Colonic mucosa (tissue), 4 donors: ENCODE results near the gene DAB2IP. TPM values are rescaled to one million over a fixed set of nuclear protein-coding genes. Genes with fewer than 3 reads are reported as not detected.

Source experiments
- DNase-seq: peaks from one replicate; pipeline ENCODE4 v3.0.0-alpha.2; 2020
- H3K27ac ChIP-seq: fragments of 200-600 bp; one replicate; pipeline ENCODE4 v1.8.0; 2021
- H3K27me3 ChIP-seq: fragments of 200-600 bp; one replicate; pipeline ENCODE4 v1.8.0; 2021
- H3K36me3 ChIP-seq: fragments of 200-600 bp; one replicate; pipeline ENCODE4 v1.8.0; 2021
- H3K4me1 ChIP-seq: fragments of 200-600 bp; one replicate; pipeline ENCODE4 v1.8.0; 2021; ENCODE audit warnings: mild to moderate bottlenecking
- H3K4me3 ChIP-seq: fragments of 200-600 bp; one replicate; pipeline ENCODE4 v1.8.0; 2021
- H3K9ac ChIP-seq, 2 donors: one replicate each; pipeline ENCODE4 v1.7.0; 2013; ENCODE audit warnings: control low read depth in 2 of 2, low read depth in 2 of 2, low read length in 2 of 2
- H3K9me3 ChIP-seq: fragments of 200-600 bp; one replicate; pipeline ENCODE4 v1.8.0; 2021
- intact Hi-C: fragments of 100-400 bp; cut with DNase I; formaldehyde crosslinking; loops from one replicate; pipeline ENCODE4 v1.14.1; 2022
- total RNA-seq, 2 donors: library from RNA; stranded (reverse); fragmentation: NEBNext Ultra II Directional in 1 of 2; extraction: Animal tissue kit (Norgen Biotek cat#: 25700) in 1 of 2; gene quantifications; one replicate each; pipeline ENCODE4 v1.2.1, GENCODE V29; 2021
- TF ChIP-seq, protein P1 (sequence below): fragments of 200-600 bp; IDR thresholded peaks from one replicate; pipeline ENCODE4 v1.8.0; 2022; ENCODE audit warnings: antibody characterized with exemption, mild to moderate bottlenecking
- donor health status: healthy.
- donor health status: DM: no; HTN: no; CAD: no.
- donor health status: DM: no; HTN: no; CAD: no.

DAB2IP gene
- total RNA-seq, 2 donors from 2014 or later = 126 to 130 TPM

DNA sequence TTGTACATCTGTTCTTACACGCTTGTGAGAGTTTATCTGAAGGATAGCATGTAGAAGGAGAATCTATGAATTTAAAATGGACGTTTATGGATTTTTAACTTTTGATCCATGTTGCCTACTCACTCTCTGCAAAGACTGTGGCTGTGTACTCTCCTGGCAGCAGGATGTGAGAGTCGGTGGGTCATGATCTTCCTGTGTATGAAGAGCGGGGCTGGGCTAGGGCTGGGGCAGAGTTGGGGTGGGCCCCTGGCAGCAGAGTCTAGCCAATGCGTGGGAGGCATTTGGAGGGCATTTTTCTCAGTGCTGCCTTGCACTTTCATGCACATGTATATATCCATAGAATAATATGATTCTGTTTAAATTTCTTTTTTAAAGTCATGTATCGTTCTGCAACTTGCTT, 24.0 kb upstream of the DAB2IP start:
- Histone ChIP-seq H3K4me1 (peaks cover 4% of the 10 kb centered on the region), H3K9ac (no peak overlapping the region), H3K27ac (no peak overlapping the region), H3K4me3 (no peak overlapping the region), H3K27me3 (no peaks in the 10 kb centered on the region), H3K36me3 (no peaks in the 10 kb centered on the region), H3K9me3 (no peaks in the 10 kb centered on the region)
- intact Hi-C loops = no loop called here
- no peak for DNase-seq
- TF ChIP-seq, protein P1, sequence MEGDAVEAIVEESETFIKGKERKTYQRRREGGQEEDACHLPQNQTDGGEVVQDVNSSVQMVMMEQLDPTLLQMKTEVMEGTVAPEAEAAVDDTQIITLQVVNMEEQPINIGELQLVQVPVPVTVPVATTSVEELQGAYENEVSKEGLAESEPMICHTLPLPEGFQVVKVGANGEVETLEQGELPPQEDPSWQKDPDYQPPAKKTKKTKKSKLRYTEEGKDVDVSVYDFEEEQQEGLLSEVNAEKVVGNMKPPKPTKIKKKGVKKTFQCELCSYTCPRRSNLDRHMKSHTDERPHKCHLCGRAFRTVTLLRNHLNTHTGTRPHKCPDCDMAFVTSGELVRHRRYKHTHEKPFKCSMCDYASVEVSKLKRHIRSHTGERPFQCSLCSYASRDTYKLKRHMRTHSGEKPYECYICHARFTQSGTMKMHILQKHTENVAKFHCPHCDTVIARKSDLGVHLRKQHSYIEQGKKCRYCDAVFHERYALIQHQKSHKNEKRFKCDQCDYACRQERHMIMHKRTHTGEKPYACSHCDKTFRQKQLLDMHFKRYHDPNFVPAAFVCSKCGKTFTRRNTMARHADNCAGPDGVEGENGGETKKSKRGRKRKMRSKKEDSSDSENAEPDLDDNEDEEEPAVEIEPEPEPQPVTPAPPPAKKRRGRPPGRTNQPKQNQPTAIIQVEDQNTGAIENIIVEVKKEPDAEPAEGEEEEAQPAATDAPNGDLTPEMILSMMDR = no peak

DNA sequence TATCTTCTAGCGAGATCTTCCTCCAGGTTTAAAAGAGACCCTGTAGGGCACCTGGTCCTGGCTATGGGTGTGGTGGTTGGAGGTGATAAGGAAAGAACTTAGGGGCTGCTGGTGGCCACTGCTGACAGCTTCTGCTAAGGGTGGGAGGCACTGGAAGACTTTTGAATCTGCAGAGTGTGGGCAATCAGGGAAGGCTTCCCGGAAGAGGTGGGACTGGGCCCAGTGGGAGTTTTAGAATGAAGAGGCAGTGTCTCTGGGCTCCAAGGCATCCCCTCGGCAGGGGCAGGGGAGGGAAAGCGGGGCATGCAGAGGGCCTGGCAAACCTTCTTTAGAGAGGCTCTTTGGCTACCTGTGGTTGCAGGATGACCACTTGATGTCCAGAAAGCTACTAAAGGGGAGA, 23.0 kb upstream of the DAB2IP start:
- Histone ChIP-seq H3K4me3 (no peak overlapping the region), H3K27me3 (no peaks in the 10 kb centered on the region), H3K4me1 (peaks cover 4% of the 10 kb centered on the region), H3K9ac (no peak overlapping the region), H3K9me3 (no peaks in the 10 kb centered on the region), H3K27ac (no peak overlapping the region), H3K36me3 (no peaks in the 10 kb centered on the region)
- DNase-seq = no peak
- intact Hi-C loops = no loop called here
- TF ChIP-seq, protein P1 = no peak

DNA sequence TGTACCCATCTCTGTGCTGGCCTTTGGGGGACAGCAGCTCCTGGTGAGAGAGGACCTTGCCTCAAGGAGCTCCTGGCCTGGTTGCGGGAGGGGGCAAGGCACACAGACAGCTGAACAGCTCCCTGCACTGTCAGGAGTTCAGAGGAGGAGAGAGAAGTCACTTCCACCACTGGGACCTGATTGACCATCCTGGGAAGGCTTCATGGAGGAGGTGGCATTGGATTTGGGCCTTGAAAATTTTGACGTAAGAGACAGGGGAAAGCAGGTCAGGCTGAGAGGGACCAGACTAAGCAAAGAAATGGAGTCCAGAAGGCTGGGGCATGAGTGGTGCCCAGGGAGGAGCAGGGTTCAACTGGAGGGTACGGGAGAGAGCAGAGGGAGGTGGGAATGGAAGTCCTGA, 20.3 kb upstream of the DAB2IP start:
- no peaks in the 10 kb centered on the region for H3K36me3 ChIP-seq
- no peak for DNase-seq
- intact Hi-C loops = no loop called here
- no peaks in the 10 kb centered on the region for H3K27me3 ChIP-seq
- H3K4me3 ChIP-seq = no peak overlapping the region
- H3K27ac ChIP-seq = no peak overlapping the region
- TF ChIP-seq, protein P1 = no peak
- no peaks in the 10 kb centered on the region for H3K9me3 ChIP-seq
- H3K9ac ChIP-seq = no peak overlapping the region
- peaks cover 11% of the 10 kb centered on the region for H3K4me1 ChIP-seq

DNA sequence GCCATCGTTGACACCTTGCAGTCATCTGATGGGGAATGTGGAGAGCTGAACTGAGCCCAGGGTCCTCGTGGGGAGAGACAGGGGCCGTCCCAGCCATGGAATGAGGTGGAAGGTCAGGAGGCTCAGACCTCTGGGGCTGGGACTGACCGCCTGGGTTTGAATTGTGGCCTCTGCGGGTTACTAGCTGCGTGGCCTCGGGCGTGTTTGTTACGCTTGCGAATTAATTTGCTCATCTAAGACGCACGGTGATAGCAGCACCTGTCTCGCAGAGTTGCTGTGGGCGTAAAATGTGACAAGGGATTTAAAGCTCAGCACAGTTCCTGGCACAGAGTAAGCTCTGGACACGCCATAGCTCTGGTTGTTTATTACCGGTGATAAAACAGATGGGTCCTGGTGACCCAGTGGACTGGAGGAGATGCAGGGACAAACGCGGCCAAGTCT, 19.4 kb upstream of the DAB2IP start:
- peaks cover 11% of the 10 kb centered on the region for H3K4me1 ChIP-seq

DNA sequence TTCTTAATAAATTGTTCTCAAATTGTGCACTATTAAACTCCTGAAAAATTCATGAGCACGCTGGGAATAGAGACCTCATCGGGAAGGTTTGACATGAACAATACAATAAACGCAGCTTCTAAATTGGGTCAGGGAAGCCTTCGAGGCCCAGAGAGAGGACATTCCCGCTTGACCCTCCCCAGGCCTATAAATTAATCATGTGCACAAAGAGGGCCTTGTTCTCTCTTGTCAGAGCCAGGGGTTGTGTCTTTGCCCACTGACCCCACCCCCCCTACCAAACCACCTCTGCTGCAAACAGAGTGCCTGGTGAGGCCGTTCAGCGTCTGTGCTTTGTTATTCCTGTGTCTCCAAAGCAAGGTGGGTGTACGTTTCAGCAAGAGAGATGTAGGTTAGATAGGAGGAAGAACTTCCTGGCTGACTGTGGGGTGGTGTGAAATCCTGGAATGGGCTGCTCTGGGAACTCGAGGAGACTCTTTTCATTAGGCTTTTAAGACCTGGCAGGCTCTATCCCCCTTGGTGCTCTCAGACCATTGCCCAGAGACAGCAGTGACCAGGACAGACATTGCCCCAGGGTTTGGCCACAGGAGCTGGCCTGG, 18.2 kb upstream of the DAB2IP start:
- intact Hi-C loops = no loop called here
- Histone ChIP-seq H3K9me3 (no peaks in the 10 kb centered on the region), H3K4me1 (peaks cover 11% of the 10 kb centered on the region), H3K36me3 (no peaks in the 10 kb centered on the region), H3K9ac (no peak overlapping the region), H3K4me3 (no peak overlapping the region), H3K27me3 (no peaks in the 10 kb centered on the region), H3K27ac (no peak overlapping the region)
- TF ChIP-seq, protein P1 = no peak
- no peak for DNase-seq

More for the DNA sequence above, 19.4 kb upstream of the DAB2IP start:
- no peak overlapping the region for H3K27ac ChIP-seq
- no peaks in the 10 kb centered on the region for H3K36me3 ChIP-seq
- no peak overlapping the region for H3K9ac ChIP-seq
- H3K27me3 ChIP-seq = no peaks in the 10 kb centered on the region
- intact Hi-C loops = no loop called here
- TF ChIP-seq, protein P1 = no peak
- DNase-seq = no peak
- no peaks in the 10 kb centered on the region for H3K9me3 ChIP-seq
- no peak overlapping the region for H3K4me3 ChIP-seq
